ENCODE measurements around the gene R3HDM2. TPM values are rescaled to one million over a fixed set of nuclear protein-coding genes. Genes with fewer than 3 reads are reported as not detected.

Gene R3HDM2
- total and polyA plus RNA-seq, 7 experiments from 2014 or later: 13.7 to 145 (median 111) TPM

DNA sequence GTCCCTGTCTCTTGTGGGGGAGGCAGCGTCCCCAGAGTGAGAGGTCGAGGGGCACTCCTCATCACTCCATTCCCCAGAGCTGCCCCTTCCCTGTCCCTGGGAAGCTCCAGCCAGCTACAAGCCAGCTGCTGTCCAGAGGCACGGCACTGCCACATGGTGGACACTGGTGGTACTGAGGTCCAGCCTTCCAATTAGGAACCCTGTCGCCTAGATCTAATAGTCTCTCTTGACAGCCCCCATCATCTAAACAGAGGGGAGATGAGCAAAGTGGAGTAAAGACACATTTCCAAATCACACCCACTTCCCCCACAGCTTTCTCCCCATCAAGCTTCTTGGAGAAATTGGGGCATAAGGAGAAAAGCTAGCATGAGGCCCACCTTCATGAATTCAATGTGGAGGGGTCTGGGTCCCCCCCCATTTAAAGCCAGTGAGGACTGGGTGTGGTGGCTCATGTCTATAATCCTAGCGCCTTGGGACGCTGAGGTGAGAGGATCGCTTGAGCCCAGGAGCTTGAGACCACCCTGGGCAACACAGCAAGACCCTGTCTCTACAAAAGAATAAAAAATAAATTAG lies 22.2 kb upstream of the R3HDM2 start:
- Histone ChIP-seq H3K9me3 (ENCODE audit: control insufficient read depth in 2 of 3, low read length in 3 of 3) (no peaks in the 10 kb centered on the region), H3K4me3 (ENCODE audit: low read length) (no peak overlapping the region), H3K27me3 (ENCODE audit: control insufficient read depth in 2 of 2, insufficient read depth in 2 of 2, low read length in 2 of 2) (no peaks in the 10 kb centered on the region), H3K36me3 (ENCODE audit: control insufficient read depth in 2 of 3, insufficient read depth in 3 of 3, low read length in 3 of 3) (no peaks in the 10 kb centered on the region), H3K27ac (ENCODE audit: low read depth, low read length) (no peak overlapping the region), H3K4me1 (ENCODE audit: control insufficient read depth in 2 of 2, insufficient read depth in 2 of 2, low read length in 2 of 2) (peaks cover 0 to 5% of the 10 kb centered on the region in 2 donors)
- peaks cover 0 to 7% (median 0%) of the 10 kb centered on the region in 5 donors for H3K27me3 Mint-ChIP-seq
- ChIA-PET CTCF (interaction anchor here (0.5 to 1.6 kb wide), 11 partner anchors 10 to 192 kb away, joined by 3 to 6 read pairs (median 3); no protein-coding TSS in a partner anchor), POLR2A (interaction anchor here (1.4 kb wide), 2 partner anchors 10 to 23 kb away, joined by 5 to 6 read pairs; no protein-coding TSS in a partner anchor)
- H3K9me3 Mint-ChIP-seq: no peaks in the 10 kb centered on the region
- intact Hi-C loops (cut with micrococcal nuclease): loop anchor here (1.0 to 10.0 kb wide), 5 partner anchors 146 to 328 kb away; partner anchors contain the start of genes LRP1 (in 1 of the 2) and OS9 (in 1 of the 2)
- no peak overlapping the region for H3K4me3 Mint-ChIP-seq
- H3K27ac Mint-ChIP-seq: no peak overlapping the region
- H3K4me1 Mint-ChIP-seq: peaks cover 4 to 20% (median 5%) of the 10 kb centered on the region in 7 donors
- ATAC-seq (peak; percentile 71), DNase-seq (peak in 1 of 9 donors; percentile 58)
- H3K36me3 Mint-ChIP-seq: no peaks in the 10 kb centered on the region

DNA sequence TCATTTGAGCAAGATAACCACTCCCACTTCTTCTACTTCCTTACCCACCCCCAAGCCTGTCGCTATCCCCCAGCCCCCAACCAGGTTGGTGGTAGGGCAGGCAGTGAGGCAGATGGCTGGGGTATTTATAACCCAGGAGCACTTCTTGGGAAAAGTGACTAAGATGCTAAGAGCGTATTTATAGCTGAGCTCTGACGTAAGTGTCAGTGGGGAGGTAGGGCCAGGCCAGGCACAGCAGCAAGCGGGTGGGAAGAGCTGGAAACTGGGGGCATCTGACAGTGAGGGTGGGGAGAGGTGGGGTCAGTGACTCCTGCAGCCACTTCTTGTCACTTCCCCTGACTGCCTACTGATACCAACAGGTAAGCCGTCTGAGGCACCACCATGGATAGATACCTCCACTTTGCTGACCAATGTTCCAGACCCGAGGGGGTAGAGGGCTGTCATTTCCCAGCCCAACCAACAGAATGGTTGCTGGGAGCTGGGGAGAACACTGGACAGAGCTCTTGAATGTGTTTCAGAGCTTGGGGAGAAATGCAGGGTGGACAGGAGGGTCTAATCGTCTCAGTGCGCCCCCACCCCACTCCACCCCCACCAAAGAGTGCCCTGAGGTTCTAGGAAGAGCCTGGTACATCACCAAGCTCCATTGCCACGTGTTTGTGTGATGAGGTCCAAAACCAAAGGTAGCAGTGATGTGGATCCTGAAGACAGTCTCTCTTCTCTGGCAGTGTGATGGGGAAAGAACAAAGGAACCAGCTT lies 21.5 kb upstream of the R3HDM2 start:
- H3K4me3 Mint-ChIP-seq: no peak overlapping the region
- Histone ChIP-seq H3K4me3 (ENCODE audit: low read length) (no peak overlapping the region), H3K27me3 (ENCODE audit: control insufficient read depth in 2 of 2, insufficient read depth in 2 of 2, low read length in 2 of 2) (no peaks in the 10 kb centered on the region), H3K9me3 (ENCODE audit: control insufficient read depth in 2 of 3, low read length in 3 of 3) (no peaks in the 10 kb centered on the region), H3K4me1 (ENCODE audit: control insufficient read depth in 2 of 2, insufficient read depth in 2 of 2, low read length in 2 of 2) (peaks cover 0 to 5% of the 10 kb centered on the region in 2 donors), H3K36me3 (ENCODE audit: control insufficient read depth in 2 of 3, insufficient read depth in 3 of 3, low read length in 3 of 3) (no peaks in the 10 kb centered on the region), H3K27ac (ENCODE audit: low read depth, low read length) (no peak overlapping the region)
- ATAC-seq (no peak), DNase-seq (no peak)
- H3K27ac Mint-ChIP-seq: peak overlapping the region in 1 of 9 donors; percentile 33
- ChIA-PET CTCF (interaction anchor here (0.5 to 1.6 kb wide), 12 partner anchors 10 to 191 kb away, joined by 3 to 6 read pairs (median 3); no protein-coding TSS in a partner anchor), POLR2A (interaction anchor here (0.6 to 1.4 kb wide), 3 partner anchors 11 to 109 kb away, joined by 4 to 6 read pairs (median 5); no protein-coding TSS in a partner anchor)
- intact Hi-C loops (cut with micrococcal nuclease): loop anchor here (2.0 to 10.0 kb wide), 4 partner anchors 146 to 328 kb away; partner anchors contain the start of genes LRP1 (in 1 of the 2) and OS9 (in 1 of the 2)
- H3K36me3 Mint-ChIP-seq: no peaks in the 10 kb centered on the region
- no peaks in the 10 kb centered on the region for H3K9me3 Mint-ChIP-seq
- H3K27me3 Mint-ChIP-seq: peaks cover 0 to 7% (median 0%) of the 10 kb centered on the region in 5 donors
- peaks cover 4 to 20% (median 5%) of the 10 kb centered on the region in 7 donors for H3K4me1 Mint-ChIP-seq

DNA sequence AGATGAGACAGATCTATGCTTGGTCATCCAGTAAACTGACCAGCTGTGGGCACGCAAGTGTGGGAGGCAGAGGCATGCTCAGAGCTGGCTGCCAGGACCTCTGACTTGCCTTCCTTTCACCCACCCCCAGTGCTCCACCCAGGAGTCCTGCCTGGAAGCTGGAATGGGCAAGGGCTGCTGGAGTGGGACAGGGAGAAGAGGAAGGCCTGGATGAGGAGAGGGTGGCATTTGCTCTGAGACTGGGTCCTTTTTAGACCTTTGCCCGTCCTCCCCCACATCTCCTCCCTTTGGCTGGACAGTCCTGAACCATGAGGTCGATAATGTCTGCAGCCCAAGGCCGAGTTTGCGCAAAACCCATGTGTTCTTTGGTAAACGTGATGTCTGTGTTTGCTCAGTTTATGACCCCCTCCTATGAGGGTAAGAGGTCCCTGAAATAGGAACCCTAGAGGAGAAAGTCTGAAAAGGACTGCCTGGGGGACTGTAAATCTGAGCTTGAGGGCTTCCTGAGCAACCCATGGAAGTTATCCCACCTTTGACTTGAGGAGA lies 20.5 kb upstream of the R3HDM2 start:
- ATAC-seq (no peak), DNase-seq (no peak)
- H3K4me3 ChIP-seq (ENCODE audit: low read length): no peak overlapping the region
- no peak overlapping the region for H3K27ac ChIP-seq (ENCODE audit: low read depth, low read length)
- peaks cover 0 to 5% of the 10 kb centered on the region in 2 donors for H3K4me1 ChIP-seq (ENCODE audit: control insufficient read depth in 2 of 2, insufficient read depth in 2 of 2, low read length in 2 of 2)
- H3K4me1 Mint-ChIP-seq: peaks cover 4 to 20% (median 5%) of the 10 kb centered on the region in 7 donors
- no peaks in the 10 kb centered on the region for H3K36me3 ChIP-seq (ENCODE audit: control insufficient read depth in 2 of 3, insufficient read depth in 3 of 3, low read length in 3 of 3)
- H3K36me3 Mint-ChIP-seq: no peaks in the 10 kb centered on the region
- intact Hi-C loops (cut with micrococcal nuclease): loop anchor here (10.0 kb wide), 2 partner anchors 243 to 327 kb away; partner anchors contain the start of genes LRP1 (in 1 of the 2) and OS9 (in 1 of the 2)
- H3K27ac Mint-ChIP-seq: no peak overlapping the region
- H3K9me3 ChIP-seq (ENCODE audit: control insufficient read depth in 2 of 3, low read length in 3 of 3): no peaks in the 10 kb centered on the region
- H3K27me3 Mint-ChIP-seq: peaks cover 0 to 7% (median 0%) of the 10 kb centered on the region in 5 donors
- no peaks in the 10 kb centered on the region for H3K27me3 ChIP-seq (ENCODE audit: control insufficient read depth in 2 of 2, insufficient read depth in 2 of 2, low read length in 2 of 2)
- no peaks in the 10 kb centered on the region for H3K9me3 Mint-ChIP-seq
- ChIA-PET CTCF (interaction anchor here (0.8 to 0.9 kb wide), 2 partner anchors 13 to 144 kb away, joined by 3 to 4 read pairs; no protein-coding TSS in a partner anchor), POLR2A (interaction anchor here (1.4 kb wide), 1 partner anchor 12 kb away, joined by 5 read pairs; no protein-coding TSS in a partner anchor)
- H3K4me3 Mint-ChIP-seq: no peak overlapping the region

DNA sequence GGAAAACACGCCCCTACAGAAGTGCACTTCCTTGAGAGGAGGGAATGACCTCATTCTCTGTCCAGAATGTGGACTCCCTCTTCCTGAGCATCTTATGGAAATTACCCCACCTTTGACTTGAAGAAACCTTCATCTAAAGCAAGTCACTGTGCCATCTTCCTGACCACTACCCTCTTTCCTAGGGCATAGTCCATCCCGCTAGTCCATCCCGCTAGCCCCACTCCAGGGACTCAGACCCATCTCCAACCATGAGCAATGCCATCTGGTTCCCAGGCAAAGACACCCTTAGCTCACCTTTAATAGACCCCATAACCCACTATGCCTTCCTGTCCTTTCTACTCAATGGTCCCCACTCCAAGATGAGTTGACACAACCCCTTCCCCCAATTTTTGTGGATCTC lies 19.2 kb upstream of the R3HDM2 start:
- CTCF ChIA-PET: interaction anchor here (1.0 kb wide), 2 partner anchors 9 to 185 kb away, joined by 3 to 4 read pairs; no protein-coding TSS in a partner anchor
- no peaks in the 10 kb centered on the region for H3K9me3 Mint-ChIP-seq
- no peak for ATAC-seq

DNA sequence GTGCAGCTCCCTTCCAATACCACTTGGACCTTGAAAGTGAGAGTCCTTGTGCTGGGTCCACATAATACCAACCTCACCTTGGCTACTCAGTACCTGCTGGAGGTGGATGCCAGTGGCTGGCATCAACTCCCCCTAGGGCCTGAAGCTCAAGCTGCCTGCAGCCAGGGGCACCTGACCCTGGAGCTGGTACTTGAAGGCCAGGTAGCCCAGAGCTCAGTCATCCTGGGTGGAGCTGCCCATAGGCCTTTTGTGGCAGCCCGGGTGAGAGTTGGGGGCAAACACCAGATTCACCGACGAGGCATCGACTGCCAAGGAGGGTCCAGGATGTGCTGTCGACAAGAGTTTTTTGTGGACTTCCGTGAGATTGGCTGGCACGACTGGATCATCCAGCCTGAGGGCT lies 18.5 kb upstream of the R3HDM2 start:
- Histone ChIP-seq H3K4me3 (ENCODE audit: low read length) (no peak overlapping the region), H3K27ac (ENCODE audit: low read depth, low read length) (no peak overlapping the region), H3K9me3 (ENCODE audit: control insufficient read depth in 2 of 3, low read length in 3 of 3) (no peaks in the 10 kb centered on the region), H3K4me1 (ENCODE audit: control insufficient read depth in 2 of 2, insufficient read depth in 2 of 2, low read length in 2 of 2) (no peaks in the 10 kb centered on the region), H3K36me3 (ENCODE audit: control insufficient read depth in 2 of 3, insufficient read depth in 3 of 3, low read length in 3 of 3) (no peaks in the 10 kb centered on the region), H3K27me3 (ENCODE audit: control insufficient read depth in 2 of 2, insufficient read depth in 2 of 2, low read length in 2 of 2) (no peaks in the 10 kb centered on the region)
- Mint-ChIP-seq H3K4me3 (no peak overlapping the region), H3K36me3 (no peaks in the 10 kb centered on the region), H3K27me3 (peaks cover 0 to 7% (median 0%) of the 10 kb centered on the region in 5 donors), H3K9me3 (no peaks in the 10 kb centered on the region), H3K4me1 (peaks cover 0 to 9% (median 0%) of the 10 kb centered on the region in 7 donors), H3K27ac (no peak overlapping the region)
- DNase-seq: no peak
- ChIA-PET POLR2A (no interaction called here), CTCF (interaction anchor here (1.0 kb wide), 2 partner anchors 9 to 184 kb away, joined by 3 to 4 read pairs; no protein-coding TSS in a partner anchor)
- no peak for ATAC-seq
- intact Hi-C loops (cut with micrococcal nuclease): no loop called here

More for the DNA sequence above, 19.2 kb upstream of the R3HDM2 start:
- Mint-ChIP-seq H3K4me1 (peaks cover 0 to 11% (median 0%) of the 10 kb centered on the region in 7 donors), H3K36me3 (no peaks in the 10 kb centered on the region), H3K27ac (no peak overlapping the region), H3K27me3 (peaks cover 0 to 7% (median 0%) of the 10 kb centered on the region in 5 donors), H3K4me3 (no peak overlapping the region)
- Histone ChIP-seq H3K9me3 (ENCODE audit: control insufficient read depth in 2 of 3, low read length in 3 of 3) (no peaks in the 10 kb centered on the region), H3K27me3 (ENCODE audit: control insufficient read depth in 2 of 2, insufficient read depth in 2 of 2, low read length in 2 of 2) (no peaks in the 10 kb centered on the region), H3K27ac (ENCODE audit: low read depth, low read length) (no peak overlapping the region), H3K4me1 (ENCODE audit: control insufficient read depth in 2 of 2, insufficient read depth in 2 of 2, low read length in 2 of 2) (no peaks in the 10 kb centered on the region), H3K4me3 (ENCODE audit: low read length) (no peak overlapping the region), H3K36me3 (ENCODE audit: control insufficient read depth in 2 of 3, insufficient read depth in 3 of 3, low read length in 3 of 3) (no peaks in the 10 kb centered on the region)
- POLR2A ChIA-PET: no interaction called here
- intact Hi-C loops (cut with micrococcal nuclease): loop anchor here (10.0 kb wide), 2 partner anchors 245 to 325 kb away; partner anchors contain the start of genes LRP1 (in 1 of the 2) and OS9 (in 1 of the 2)
- no peak for DNase-seq

DNA sequence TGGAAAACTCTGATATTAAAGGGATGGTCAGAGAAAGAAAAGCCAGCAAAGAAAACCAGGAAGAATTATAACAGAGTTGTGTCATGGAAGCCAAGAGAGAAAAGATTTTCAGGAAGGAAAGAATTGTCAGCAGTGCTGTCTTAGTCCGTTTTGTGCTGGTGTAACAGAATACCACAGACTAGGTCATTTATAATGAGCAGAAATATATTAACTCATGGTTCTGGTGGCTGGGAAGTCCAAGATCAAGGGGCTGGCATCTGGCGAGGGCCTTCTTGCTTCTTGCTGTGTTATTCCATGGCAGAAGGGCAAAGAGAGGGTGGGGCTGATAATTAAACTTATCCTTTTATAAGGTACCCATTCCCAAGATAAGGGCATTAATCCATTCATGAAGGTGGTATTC lies 17.8 kb upstream of the R3HDM2 start:
- ATAC-seq (no peak), DNase-seq (no peak)
- Histone ChIP-seq H3K27ac (ENCODE audit: low read depth, low read length) (no peak overlapping the region), H3K4me3 (ENCODE audit: low read length) (no peak overlapping the region), H3K4me1 (ENCODE audit: control insufficient read depth in 2 of 2, insufficient read depth in 2 of 2, low read length in 2 of 2) (no peaks in the 10 kb centered on the region), H3K36me3 (ENCODE audit: control insufficient read depth in 2 of 3, insufficient read depth in 3 of 3, low read length in 3 of 3) (no peaks in the 10 kb centered on the region), H3K27me3 (ENCODE audit: control insufficient read depth in 2 of 2, insufficient read depth in 2 of 2, low read length in 2 of 2) (no peaks in the 10 kb centered on the region), H3K9me3 (ENCODE audit: control insufficient read depth in 2 of 3, low read length in 3 of 3) (no peaks in the 10 kb centered on the region)
- no peak overlapping the region for H3K4me3 Mint-ChIP-seq
- peaks cover 0 to 8% (median 0%) of the 10 kb centered on the region in 7 donors for H3K4me1 Mint-ChIP-seq
- intact Hi-C loops (cut with micrococcal nuclease): no loop called here
- no peak overlapping the region for H3K27ac Mint-ChIP-seq
- POLR2A ChIA-PET: interaction anchor here (0.6 kb wide), 1 partner anchor 1195 kb away, joined by 3 read pairs; no protein-coding TSS in a partner anchor
- CTCF ChIA-PET: interaction anchor here (1.0 kb wide), 1 partner anchor 183 kb away, joined by 3 read pairs; no protein-coding TSS in a partner anchor
- H3K9me3 Mint-ChIP-seq: no peaks in the 10 kb centered on the region
- H3K36me3 Mint-ChIP-seq: no peaks in the 10 kb centered on the region
- H3K27me3 Mint-ChIP-seq: peaks cover 0 to 7% (median 0%) of the 10 kb centered on the region in 5 donors

Measured in naive thymus-derived CD4-positive, alpha-beta T cell (primary cell).